Tongue (tissue), 2 donors: ENCODE measurements around the gene DLST. TPM values are rescaled to one million over a fixed set of nuclear protein-coding genes. Genes with fewer than 3 reads are reported as not detected.

Experiments
- DNase-seq: peaks from one replicate; pipeline ENCODE4 v3.0.0-alpha.2; 2015
- total RNA-seq: library from RNA; depleted of rRNA; stranded (reverse); fragments of >200 nt; gene quantifications from one replicate; pipeline ENCODE4 v1.2.3, GENCODE V29; 2014

Gene DLST
- total RNA-seq, result 78.7 TPM

DNA sequence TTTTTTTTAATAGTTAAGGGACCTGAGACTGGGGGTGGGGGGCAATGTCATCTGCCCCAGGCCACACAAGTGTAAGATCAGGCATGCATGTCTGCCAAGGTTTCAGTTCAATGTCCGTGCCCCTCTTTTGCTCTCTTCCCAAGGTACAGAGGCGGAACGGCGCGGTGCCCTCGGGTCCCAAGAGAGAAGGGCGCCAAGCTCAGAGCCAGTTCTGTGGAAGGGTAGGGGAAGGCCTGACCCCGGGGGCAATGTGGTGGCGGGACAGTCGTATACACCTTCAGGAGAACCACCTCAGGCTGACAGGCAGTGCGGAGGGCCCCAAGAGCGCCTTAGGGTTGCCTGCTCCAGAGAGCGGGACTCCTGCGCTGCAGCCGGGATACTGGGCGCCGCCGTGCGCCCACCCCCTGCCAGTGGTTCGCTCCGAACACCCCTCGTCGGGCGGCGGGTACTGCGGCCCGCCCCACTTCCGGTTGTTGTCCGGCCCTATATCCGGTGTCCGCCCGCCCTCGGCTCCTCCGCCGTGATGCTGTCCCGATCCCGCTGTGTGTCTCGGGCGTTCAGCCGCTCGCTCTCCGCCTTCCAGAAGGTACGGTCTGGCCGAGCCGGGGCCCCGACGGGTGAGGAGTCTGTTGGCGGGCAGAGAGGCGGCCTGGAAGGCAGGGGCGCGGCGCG, at the start of gene DLST:
Gene DLST, plus strand, starts transcription at position 486 of the 672 bp plus-strand sequence. Its CDS starts 38 bp downstream, at position 524.
- DNase-seq, result peak; percentile 92

DNA sequence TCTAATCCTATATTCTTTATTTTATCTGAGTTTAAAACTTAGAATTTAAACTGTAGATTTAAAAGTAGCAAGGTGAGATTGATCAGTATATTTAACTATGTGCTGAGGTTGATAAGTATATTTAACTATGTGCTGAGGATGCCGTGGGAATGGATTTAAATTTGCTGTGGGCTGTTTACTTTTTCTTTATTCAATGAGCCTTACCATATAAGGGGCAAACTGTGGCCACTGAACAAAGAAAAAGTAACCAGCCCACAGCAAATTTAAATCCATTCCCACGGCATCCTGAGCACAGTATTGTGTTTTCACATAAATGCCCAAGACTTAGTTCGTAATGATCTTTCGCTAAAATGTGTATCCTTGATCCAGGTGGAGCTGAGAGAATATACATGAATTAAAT, 48.9 kb upstream of the DLST start:
- DNase-seq, result no peak

DNA sequence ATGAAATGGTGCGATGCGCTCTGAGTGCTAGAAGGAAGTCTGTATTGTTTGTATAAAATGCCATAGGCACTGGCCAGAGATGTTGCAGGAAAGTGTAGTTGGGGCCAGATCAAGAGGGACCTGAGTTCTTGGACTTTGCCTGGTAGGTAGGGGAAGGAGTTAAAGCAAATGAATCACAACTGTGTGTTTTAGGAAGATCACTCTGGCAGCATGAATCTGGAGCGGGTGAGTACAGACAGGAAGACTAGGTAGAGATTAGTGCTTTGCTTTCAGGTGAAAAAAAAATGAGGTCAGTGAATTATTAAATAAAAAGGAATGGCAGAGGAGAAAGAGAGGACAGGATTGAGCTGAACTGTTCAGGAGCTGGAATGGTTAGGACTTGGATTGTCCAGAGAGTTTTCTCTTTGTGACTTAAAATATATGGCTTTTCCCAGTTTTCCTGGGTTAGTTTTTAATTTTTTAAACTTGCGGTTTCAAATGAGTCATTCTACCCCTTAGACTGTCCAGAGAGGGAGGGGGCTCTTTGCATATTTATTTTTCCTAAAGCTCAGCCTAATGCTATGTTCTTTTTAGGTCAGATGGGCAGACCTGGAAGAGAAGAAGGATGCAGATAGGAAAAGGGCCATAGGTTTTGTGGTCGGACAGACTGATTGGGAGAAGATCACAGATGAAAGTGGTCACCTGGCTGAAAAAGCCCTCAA, 46.9 kb upstream of the DLST start:
- DNase-seq, result no peak

DNA sequence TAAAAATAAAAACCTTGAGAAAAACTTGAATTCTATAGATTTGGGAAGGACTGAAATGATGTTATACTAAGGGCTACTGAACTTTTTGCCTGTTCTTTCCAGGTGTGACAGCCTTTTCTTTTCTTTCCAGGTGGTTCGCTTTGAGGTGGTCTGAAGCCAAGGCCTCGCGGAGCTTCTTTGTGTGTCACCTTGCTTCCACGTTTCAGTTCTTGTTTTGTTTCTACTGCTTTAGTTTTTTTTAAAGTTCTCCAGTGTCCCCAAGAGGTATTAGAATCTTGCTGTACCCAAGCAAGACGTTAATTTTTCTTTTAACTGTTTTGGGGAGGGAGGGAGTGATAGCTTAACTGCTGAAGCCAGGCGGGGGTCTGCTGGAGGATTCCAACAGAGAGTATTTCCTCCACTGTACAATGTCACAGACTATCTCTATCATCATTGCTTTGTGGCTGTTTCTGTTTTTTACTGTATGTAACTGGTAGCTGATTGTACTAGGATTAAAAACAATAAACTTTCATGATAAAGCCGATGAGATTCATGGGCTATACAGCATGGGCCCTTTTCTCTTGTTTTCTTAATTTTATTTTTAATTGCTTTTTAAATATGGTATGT, 46.0 kb upstream of the DLST start:
- DNase-seq, result no peak

DNA sequence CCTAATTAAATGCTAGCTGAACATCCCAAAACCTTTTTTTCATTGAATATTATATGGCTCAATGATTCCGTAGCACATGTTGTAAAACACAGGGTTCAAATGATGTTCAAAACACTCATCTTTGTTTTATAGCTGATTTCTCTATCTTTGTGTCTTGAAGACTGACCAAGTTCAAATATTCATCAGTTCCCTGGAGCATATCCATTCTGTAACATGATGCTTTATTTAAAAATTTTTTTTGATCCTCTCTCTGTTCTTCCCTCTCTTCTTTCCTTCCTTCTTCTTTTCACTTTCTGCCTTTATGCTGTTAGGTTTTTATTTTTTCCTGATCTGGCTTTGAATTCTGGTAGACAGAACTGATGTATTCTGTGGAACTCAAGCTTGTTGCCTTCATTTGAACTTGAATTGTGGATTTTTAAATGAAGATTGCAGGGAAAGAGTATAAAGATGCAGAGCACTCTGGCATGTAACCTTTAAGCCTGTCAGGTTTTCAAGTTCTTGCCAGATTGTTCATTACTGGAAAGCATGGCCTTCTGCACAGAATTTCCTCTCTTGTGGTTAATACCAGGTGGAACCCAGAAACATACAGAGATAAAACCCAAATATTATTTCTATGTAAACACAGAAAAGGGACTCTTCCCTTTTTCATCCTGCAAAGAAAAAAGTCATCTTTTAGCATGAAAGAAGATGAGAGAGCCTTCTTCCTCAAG, 45.3 kb upstream of the DLST start:
- DNase-seq, result no peak

DNA sequence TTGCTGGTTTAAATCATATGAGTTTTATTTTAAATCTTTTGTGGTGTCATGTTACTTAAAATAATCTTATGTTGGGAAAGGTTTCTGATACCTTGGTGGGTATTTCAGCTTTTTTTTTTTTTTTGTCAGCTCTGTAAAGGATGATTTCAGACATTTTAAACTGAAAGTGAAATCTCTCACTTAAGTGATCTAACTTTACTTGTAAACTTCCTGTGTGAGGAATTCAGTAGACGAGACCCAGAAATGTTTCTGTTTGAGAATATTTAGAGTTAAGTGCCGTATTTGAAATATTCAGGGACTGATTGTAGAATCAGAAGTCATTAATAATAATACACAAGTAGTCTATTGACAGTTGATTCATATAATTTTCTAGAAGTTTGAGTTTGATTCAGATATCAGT, 43.5 kb upstream of the DLST start:
- DNase-seq, result no peak

DNA sequence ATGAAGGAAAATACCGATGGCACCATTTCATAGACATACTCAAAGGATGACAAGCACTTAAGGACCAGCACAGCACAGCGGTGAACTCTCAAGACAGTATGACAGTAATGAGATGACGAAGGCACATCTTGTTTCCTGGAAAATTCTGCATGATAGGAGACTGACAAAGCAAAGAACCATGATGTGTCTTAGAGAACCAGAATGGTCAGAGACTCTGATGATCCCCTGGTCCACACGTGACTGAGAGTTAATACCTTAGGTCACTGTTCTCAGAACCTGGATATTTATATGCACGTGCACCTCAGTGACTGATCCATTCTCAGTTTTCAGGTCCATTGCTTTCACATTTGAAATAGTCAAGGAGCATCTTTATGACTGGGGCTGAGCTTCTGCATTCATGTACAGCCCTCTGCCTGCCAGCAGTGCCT, 41.1 kb upstream of the DLST start:
- DNase-seq, result no peak

DNA sequence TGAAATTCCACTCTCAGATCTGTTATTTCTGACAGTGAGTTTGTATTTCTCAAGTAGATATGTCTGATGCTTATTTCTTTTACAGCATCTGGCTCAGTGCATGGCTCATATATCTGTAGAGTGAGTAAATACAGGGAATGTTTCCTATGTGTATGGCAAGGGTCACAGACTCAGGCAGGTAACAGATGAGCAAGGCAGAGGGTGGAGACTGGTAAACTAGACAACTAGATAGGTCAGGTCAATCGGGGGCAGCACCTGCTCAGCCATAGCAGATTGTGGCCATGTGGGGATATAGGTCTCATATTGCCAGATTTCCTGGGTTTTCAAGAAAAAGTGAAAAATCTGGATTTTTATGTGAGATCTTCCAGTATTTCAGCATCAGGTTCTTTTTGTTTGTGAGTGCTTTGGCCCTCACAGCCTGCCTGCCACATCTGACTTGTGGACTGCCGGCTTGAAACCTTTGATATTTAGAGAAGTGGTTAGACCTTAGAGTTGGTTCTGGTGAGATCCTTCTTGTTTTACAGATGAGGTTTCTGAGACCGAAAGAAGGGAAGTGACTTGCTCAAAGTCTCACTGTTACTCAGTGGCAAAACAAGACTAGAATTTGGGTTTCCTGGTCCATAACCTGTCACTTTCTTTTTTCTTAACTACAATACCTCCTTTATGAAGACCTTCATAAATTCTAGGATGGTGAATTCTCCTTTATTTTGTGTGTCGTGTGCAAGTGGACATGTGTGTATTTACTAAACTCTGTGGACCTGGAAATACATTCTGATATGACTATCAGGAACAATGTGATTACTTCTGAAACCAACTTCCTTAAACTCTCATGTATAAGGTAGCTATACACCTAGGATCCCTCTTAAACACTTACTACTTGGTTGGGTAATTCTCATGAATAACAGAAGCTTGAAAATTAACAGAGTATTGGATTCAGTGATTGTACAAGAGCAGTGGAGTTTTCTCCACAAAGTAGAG, 40.2 kb upstream of the DLST start:
- DNase-seq, result no peak

DNA sequence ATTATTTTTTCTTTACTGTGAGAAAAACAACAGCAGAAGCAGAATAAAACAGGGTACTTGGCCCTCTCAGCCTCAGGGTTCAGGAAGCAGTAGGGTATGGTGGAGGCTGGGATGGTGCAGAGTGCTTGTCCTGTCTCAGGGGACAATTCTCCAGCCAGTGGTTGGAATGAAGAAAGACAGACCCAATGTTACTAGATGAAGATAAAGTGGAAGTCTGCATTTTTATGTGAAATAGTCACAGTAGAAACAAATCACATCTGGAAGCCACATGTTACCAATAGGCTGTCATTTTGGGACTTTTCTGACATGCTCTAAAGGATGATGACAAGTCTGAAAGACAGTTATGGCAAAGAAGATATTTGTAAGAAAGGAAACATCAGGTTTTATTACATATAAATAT, 38.1 kb upstream of the DLST start:
- peak; percentile 63 for DNase-seq

DNA sequence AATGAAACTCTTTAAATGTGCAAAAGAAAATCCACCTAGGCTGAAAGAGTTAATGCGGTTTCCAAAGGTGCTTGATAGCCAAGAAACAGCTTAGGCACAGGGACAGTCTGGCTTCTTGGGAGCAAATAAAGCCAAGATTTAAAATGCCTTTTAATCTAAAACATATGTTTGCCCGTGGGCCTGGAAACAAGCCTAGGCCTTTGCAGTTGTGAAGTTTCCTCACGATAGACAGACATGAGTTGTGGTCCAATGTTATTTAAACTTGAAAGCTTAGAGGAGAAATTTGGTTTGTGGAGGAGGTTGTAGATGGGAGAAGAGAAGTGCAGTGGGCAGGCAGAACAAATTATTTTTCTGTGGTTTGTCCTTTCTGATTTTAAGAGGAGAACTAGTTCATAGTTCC, 35.5 kb upstream of the DLST start:
- peak; percentile 61 for DNase-seq

DNA sequence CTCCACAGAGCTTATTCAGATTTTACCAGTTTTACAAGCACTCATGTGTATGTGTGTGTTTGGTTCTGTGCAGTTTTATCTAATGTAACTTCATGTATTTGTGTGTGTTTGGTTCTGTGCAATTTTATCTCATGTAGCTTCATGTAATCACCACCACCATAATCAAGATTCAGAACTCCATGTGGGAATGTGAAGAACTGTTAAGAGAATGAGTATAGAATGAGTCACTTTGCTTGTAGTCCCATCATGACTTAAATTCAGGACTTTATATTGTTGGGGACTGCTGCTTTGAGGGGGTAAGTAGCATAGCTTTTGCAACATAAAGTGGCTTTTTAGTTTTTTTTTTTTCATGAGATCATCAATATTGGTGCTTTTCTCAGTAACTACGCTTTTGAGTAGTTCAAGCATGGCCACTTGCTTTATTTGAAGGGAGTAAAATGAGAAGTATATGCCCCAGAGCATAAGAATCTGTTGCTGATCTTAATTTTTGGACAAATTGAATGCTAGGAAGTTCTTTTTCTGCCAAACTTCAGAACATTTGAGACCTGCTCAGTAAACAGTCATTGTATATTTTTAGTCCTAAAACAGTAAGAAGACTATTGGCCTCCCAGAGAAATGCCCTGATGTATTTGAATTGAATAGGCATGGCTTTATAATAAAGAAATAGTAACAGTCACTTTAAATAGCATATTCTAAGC, 34.6 kb upstream of the DLST start:
- peak; percentile 32 for DNase-seq

DNA sequence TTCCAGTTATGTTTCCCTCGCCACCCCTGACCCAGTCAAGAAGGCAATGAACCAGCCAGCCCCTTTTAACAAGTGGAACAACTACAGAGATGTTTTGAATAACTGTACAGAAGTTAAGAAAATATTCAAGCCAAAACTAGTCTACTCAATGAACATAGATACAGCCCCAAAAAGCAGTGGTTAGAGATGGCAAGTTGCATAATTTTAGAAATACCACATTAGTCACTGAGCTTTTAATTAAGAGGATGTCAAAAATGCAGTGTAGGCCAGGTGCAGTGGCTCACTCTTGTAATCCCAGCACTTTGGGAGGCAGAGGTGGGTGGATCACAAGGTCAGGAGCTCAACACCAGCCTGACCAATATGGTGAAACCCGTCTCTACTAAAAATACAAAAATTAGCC, 32.9 kb upstream of the DLST start:
- DNase-seq, result no peak

DNA sequence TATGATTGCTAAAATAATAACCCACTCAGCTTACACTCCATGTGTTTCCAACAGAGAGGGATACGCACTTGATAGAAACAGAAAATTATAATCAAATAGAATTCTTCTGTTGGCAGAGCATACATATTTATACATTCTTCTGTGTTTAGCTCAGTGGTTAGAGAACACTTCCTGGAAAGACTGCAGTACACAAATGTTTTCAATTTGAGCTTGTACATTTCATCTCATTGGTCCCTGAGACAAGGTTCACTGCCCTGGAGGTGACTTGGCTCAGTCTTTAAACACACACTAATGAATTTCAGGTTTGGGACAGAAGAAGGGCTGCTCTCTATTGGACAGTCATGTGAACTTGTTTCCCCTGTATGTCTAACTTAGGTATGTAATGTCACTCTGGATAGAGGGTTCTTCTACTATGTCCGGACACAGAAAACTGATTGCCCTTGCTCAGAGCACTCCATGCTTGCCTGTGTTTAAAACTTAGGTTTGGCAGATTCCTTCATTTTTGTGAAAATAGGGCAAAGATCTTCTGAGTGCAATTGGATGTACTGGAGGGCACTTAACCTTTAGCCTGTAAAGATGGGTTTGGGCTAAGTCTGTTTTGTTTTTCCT, 28.7 kb upstream of the DLST start:
- peak; percentile 76 for DNase-seq

DNA sequence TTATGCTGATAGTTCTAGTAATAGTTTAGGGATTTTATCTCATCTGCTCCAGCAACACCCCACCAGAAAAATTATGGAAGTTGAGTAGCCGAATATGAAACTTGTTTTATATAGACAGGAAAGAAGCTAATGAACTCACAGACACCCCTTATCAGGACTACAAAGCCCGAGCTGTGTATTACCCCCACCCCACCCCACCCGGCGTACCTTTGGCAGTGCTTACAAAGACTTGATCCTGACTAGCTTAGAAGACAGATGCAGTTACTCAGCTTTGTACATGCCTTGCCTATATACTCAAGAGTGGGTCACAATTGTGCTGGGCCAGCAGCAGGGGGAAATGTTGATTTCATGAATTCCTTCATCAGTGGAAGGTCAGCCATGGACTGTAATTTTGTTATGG, 28.1 kb upstream of the DLST start:
- DNase-seq, result no peak

DNA sequence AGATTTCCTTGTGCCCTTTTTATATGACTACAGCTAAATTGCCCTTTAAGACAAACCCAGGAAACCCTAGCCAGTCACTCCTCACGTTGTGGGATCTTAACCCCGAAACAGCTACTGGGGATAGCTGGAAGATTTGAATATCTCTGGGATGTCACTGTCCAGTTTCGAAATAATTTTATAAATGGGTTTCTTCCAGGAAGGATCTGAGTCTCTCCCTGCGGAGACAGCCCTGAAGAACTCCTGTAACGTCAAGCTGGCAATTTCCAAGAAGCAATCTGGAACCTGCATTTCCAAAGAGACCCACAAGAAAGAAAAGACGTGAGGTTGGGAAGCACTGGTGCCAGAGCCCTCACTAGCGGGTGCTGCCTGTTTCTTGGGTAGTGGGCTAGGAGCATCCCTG, 26.7 kb upstream of the DLST start:
- no peak for DNase-seq

DNA sequence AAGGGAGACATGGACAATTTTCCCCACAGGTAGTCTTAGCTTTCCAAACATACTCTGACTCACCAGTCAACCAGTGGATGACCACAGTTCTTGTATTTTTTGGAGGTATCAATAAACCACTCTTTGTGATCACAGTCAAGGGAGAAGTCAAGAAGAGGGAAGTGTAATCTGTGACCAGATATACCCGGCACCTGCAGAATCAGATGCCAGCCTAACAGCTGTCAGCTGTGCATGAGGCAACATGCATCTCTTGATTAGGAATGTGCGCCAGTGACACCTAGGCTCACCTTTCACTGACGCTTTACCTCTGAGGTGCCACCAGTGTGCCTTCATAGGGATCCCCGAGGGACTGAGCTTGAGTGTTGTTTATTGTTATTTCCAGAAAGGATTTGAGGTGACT, 25.8 kb upstream of the DLST start:
- DNase-seq, result no peak

DNA sequence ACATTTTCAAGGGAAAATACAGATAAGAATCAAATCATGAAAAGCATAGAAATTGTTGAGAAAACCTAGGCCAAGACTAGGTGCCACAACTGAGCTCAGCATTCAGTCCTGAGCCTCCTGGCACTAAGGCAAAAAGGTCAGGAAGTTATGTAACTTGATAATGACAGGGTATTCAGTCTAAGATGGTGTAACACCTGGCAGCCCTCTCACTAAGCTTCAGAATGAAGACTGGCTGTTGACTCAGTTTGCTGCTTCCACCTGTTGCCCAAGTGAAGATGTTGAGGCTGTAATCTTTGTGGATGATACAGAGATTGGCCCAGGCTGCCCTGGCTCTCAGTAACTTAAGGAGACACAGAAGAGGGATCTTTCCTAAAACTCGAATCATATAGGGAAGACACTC, 25.4 kb upstream of the DLST start:
- no peak for DNase-seq

DNA sequence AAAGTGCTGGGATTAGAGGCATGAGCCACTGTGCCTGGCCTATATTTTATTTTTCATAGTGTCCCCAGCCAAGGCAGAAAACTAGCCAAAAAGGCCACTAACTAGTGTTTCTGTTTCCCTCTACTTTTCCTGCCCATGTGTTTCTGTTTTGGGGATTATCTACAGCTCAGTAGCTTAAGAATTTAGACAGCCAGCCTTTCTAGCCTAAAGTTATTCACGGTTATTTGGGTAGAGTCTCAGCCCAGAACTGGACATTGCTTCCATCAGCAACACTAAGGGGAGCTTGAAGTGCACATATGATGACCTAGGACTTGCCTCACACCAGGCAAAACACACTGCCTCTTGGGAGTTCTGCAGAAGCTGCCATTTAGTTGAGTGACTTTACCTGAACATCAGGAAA, 23.7 kb upstream of the DLST start:
- DNase-seq, result no peak

DNA sequence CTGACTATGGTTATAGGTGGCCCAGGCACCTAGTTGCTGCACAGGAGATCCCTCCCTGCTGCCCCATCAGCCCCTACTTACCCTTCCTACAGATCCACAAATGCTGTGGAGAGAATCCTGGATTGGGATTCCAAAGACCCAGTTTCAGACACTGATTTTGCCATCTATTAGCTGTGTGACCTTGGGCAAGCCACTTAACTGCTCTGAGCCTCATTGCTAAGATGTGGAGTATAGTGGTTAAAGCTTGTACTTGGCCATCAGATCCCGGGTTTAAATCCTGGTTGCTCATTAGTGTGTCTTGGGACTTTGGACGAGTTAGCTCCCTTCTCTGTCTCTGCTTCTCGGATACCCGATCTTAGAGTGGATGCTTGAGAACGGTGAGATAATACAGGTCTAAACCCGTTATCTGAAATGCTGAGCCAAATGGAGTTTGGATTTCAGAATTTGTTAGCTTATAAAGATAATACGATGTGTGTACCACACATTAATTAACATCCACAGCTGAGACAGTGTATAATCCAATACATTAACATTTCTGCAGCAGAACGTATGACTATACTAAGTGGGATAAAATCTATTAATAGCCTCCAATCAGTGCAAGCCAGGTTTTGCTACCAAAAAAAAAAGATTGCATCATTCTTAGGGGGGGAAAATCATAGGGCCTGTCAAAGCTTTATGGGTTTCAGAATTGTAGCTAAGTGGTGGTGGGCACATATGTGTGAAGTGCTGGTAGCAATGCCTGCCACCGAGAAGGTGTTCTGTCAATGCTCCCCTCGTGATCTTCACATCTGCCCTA, 21.8 kb upstream of the DLST start:
- no peak for DNase-seq
